ENCODE data around the gene ZFP64.
"Not testable (repeated sequence)": the region's sequence is repeated elsewhere in the genome, so short reads cannot be mapped to it uniquely, and the experiment has no call there.

ZFP64 gene

GRCh38 chr20:52160049-52160570 is 31.5 kb downstream of the ZFP64 start:
- DNase-seq (ENCODE audit: low read depth): no peak

DNA sequence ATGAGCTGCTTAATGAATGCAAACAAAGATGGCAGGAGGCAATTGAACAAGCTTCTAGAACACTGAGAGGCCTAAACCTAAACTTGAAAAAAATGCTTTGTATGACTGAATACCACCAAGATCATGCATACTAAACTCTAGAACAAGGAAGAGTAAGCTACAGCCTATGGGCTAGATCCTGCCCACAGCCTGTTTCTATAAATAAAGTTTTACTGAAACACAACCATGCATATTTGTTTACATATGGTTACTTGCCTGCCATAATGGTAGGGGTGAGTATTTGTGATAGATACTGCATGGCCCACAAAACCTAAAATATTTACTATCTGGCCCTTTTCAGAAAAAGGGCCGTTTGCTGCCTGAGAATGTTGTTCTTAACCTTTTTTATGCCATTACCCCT is 37.0 kb downstream of the ZFP64 start:
- DNase-seq (ENCODE audit: low read depth): no peak

- DNase-seq (ENCODE audit: low read depth): no peak
Observed at GRCh38 chr20:52153896-52154295, 37.7 kb downstream of the ZFP64 start.

DNA sequence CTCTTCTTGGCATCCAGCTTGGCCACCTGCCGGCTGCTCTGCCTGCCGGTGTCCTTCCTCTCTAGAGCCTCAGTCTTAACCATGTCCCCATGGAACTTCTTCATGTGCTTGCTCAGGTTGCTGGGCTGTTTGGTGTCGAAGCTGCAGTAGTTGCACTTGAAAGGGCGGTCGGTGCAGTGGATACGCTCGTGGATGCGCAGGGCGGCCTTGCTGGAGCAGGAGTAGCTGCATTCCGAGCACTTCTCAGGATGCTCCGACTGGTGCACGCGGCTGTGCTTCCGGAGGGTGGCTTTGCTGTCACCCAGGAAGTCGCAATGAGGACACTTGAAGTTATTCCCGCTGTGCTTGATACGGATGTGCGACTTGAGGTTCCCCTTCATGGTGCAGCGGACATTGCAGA is 38.7 kb downstream of the ZFP64 start:
- no peak for DNase-seq (ENCODE audit: low read depth)

DNA sequence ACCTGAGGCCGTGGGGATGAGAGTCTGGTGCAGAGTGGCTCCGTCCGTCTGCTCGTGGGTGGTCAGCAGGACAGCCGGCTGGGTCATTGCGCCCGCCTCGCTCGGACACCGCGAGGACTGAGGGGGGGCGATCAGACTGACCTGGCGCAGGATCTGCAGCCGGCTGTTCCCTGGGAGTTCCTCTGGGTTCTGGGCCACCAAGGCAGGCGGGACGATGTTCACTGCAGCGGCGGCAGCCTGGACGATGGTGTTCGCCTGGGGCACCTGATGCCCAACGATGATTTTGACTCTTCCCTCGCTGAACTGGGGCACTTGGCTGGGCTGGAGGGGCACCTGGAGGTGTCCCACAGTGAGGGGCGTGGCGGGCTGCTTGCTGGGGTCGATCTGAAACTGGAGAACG is 39.2 kb downstream of the ZFP64 start:
- no peak for DNase-seq (ENCODE audit: low read depth)

- no peak for DNase-seq (ENCODE audit: low read depth)
Observed at GRCh38 chr20:52150440-52151258, 40.9 kb downstream of the ZFP64 start.

DNA sequence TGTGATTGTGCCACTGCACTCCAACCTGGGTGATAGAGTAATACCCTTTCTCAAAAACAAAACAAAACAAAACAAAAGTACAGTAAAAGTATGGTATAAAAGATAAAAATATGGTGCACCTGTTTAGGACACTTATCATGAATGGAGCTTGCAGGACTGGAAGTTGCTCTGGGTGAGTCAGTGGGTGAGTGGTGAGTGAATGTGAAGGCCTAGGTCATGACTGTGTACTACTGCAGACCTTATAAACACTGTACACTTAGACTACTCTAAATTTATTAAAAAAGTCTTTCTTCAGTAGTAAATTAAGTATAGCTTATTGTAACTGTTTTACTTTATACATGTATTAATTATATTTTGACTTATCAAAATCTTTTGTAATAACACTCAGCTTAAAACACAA is 46.0 kb downstream of the ZFP64 start:
- DNase-seq (ENCODE audit: low read depth): no peak

GRCh38 chr20:52143277-52143676 is 48.3 kb downstream of the ZFP64 start:
- no peak for DNase-seq (ENCODE audit: low read depth)

- no peak for DNase-seq (ENCODE audit: low read depth)
Observed at GRCh38 chr20:52142757-52143156, 48.8 kb downstream of the ZFP64 start.

DNA sequence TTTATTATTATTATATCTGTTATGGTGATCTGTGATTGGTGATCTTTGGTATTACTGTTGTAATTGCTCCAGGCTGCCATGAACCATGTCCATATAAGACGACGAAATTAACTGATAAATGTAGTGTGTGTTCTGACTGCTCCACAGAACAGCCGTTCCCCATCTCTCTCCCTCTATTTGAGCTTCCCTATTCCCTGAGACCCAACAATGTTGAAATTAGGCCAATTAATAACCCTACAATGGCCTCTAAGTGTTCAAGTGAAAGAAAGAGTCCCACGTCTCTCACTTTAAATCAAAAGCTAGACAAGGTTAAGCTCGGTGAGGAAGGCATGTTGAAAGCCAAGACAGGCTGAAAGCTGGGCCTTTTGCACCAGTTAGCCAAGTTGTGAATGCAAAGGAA is 51.6 kb downstream of the ZFP64 start:
- no peak for DNase-seq (ENCODE audit: low read depth)

DNA sequence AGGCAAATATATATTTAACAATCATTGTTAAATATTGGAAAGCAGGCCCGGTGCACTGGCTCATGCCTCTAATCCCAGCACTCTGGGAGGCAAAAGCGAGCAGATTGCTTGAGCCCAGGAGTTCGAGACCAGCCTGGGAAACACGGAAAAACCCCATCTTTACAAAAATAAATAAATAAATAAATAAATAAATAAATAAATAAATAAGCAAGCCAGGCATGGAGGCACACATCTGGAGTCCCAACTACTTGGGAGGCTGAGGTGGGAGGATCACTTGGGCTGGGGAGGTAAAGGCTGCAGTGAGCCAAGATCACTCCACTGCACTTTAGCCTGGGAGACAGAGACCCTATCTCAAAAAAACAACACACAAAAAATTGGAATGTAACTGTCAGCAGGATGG is 53.7 kb downstream of the ZFP64 start:
- DNase-seq (ENCODE audit: low read depth): no peak

DNA sequence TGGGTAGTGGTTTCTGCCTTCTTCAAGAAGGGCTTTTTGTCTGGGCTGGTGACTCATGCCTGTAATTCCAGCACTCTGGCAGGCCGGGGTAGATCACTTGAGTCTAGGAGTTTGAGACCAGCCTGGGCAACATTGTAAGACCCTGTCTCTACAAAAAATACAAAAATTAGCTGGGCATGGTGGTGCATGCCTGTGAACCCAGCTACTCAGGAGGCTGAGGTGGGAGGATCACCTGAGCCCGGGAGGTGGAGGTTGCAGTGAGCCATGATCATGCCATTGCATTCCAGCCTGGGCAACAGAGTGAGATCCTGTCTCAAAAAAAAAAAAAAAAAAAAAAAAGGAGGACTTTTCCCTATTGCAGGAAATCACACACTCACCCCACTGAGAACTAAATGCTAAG is 57.9 kb downstream of the ZFP64 start:
- DNase-seq (ENCODE audit: low read depth): not testable (repeated sequence)

- DNase-seq (ENCODE audit: low read depth): no peak
Observed at GRCh38 chr20:52132337-52132736, 59.2 kb downstream of the ZFP64 start.

GRCh38 chr20:52131048-52131643 is 60.4 kb downstream of the ZFP64 start:
- DNase-seq (ENCODE audit: low read depth): no peak

GRCh38 chr20:52130406-52130805 is 61.2 kb downstream of the ZFP64 start:
- DNase-seq (ENCODE audit: low read depth): no peak

GRCh38 chr20:52129611-52130010 is 62.0 kb downstream of the ZFP64 start:
- DNase-seq (ENCODE audit: low read depth): no peak

DNA sequence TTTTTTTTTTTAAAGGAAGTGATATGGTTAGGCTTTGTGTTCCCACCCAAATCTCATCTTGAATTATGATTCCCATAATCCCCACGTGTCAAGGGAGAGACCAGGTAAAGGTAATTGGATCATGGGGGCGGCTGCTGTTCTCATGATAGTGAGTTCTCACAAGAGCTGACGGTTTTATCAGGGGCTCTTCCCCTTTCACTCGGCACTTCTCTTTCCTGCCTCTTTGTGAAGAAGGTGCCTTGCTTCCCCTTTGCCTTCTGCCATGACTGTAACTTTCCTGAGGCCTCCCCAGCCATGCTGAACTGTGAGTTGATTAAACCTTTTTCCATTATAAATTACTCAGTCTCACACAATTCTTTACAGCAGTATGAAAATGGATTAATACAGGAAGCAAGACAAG is 64.3 kb downstream of the ZFP64 start:
- no peak for DNase-seq (ENCODE audit: low read depth)

- DNase-seq (ENCODE audit: low read depth): no peak
Observed at GRCh38 chr20:52124821-52125220, 66.8 kb downstream of the ZFP64 start.

DNA sequence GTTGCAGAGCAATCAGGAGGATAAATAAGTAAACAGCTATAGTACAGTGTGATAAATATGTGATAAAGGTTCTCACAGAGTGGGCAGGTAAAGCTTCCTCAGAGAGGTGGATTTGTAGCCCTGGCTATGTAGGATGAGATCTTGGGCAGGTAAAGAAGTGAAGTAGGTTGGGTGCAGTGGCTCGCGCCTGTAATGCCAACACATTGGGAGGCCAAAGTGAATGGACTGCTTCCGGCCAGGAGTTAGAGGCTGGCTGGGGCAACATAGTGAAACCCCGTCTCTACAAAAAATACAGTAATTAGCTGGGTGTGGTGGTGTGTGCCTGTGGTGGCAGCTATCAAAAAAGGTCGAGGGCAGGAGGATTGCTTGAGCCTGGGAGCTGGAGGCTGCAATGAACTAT is 72.9 kb downstream of the ZFP64 start:
- no peak for DNase-seq (ENCODE audit: low read depth)

DNA sequence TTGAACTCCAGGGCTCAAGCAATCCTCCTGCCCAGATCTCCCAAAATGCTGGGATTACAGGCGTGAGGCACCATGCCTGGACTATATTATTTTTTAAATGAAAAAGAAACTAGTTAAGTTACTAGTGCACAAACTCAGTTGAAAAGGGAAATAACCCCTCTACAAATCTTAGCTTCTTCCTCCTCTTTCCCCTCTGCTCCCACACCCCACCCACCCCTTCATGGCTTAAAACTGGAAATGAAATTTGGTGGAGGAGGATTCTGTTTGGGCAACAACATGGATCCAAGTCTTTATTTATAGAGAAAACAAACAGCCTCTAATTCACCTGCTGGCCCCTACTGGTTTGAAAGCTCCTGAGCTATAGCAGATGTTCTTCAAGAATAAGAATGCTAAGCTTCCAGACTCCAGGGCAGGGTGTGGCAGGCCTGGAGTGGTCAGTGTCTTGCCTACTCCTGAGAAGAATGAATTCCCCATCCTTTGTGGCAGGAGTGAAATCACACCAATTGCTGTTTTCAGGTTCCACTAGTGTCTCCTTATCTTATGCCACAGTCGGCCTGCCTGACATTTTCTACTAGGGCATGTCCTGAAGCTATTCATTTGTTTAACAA is 73.5 kb downstream of the ZFP64 start:
- no peak for DNase-seq (ENCODE audit: low read depth)

DNA sequence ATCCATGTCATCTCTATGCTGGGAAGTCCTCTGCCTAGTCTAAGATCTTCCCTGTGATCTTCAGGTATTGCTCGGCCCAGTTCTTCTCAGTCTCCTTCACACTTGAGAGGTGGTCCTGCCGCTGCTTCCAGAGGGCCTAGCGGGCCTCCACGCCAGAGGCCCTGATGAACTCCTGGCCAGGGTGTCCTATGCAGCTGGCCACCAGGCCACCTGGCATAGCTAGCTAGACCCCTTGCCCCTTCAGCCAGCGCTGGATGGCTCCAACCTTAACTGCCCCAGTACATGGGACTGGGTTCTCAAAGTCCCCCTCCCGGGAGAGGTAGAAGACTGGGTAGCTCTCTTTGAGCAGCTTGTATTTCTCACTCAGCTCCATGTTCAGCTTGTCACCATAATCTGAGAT is 81.1 kb downstream of the ZFP64 start:
- DNase-seq (ENCODE audit: low read depth): no peak

- no peak for DNase-seq (ENCODE audit: low read depth)
Observed at GRCh38 chr20:52105442-52106422, 85.8 kb downstream of the ZFP64 start.
